A549 (cell line): Measurements from ENCODE around the gene CTBP2.

Experiments used
- CTCF ChIP-seq: fragments of >200 bp; sonication (Bioruptor Twin); formaldehyde crosslinking; IDR thresholded peaks from 3 replicates; pipeline ENCODE4 v1.5.1; 2016
- HOXA7 ChIP-seq: fragments of 250-450 bp; sonication (Bioruptor Pico); IDR thresholded peaks from 2 replicates; pipeline ENCODE4 v1.5.0; 2020; ENCODE audit warnings: mild to moderate bottlenecking, moderate library complexity
- JUN ChIP-seq, 2 experiments: fragments of >200 bp; sonication (Bioruptor Twin); formaldehyde crosslinking; IDR thresholded peaks; 2 replicates in 1 of 2; 3 replicates in 1 of 2; pipeline ENCODE4 v1.6.1; 2016 to 2017

- no peak for TF ChIP-seq CTCF
- no peak for TF ChIP-seq HOXA7 (CRISPR knock-in tag)
- no peak for TF ChIP-seq JUN (IDR thresholded peaks at IDR 0.05)
These were observed 854 bp downstream of the CTBP2 start for GRCh38 chr10:125159486-125159931.
